ENCODE results near the gene PGM1.

DNA sequence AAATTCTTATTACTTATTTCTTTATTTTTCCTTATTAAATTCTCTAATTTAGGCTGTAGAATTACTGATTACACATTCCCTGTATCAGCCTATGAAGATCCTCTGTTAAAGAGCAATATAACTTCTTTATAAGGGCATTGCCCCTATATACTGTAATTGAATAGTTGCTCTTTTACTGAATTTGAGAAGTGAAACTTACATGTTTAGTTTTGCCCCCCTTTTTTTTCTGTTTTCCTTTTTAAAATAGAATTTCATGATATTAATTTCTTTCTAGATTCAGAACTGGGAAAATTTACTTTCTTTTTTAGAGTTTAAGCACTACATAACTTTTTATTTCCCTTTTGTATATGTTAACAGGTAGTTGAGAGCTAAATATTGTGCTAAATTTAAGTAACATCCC lies 29.5 kb upstream of the PGM1 start:
- TF ChIP-seq POLR2A (IDR thresholded peaks at IDR 0.05; ENCODE audit: borderline replicate concordance, extremely low read depth, insufficient read depth, insufficient read length) (no peak), EZH2 (IDR thresholded peaks at IDR 0.05) (no peak), POLR2AphosphoS5 (IDR thresholded peaks at IDR 0.05; ENCODE audit: low read depth, low read length) (no peak), EZH2phosphoT487 (IDR thresholded peaks at IDR 0.05; ENCODE audit: borderline replicate concordance) (no peak), TCF7L2 (IDR thresholded peaks at IDR 0.05; ENCODE audit: borderline replicate concordance, extremely low read depth, insufficient read depth, insufficient read length) (no peak), SP1 (IDR thresholded peaks at IDR 0.05; ENCODE audit: low read depth) (no peak)
- TF ChIP-seq, protein P1, sequence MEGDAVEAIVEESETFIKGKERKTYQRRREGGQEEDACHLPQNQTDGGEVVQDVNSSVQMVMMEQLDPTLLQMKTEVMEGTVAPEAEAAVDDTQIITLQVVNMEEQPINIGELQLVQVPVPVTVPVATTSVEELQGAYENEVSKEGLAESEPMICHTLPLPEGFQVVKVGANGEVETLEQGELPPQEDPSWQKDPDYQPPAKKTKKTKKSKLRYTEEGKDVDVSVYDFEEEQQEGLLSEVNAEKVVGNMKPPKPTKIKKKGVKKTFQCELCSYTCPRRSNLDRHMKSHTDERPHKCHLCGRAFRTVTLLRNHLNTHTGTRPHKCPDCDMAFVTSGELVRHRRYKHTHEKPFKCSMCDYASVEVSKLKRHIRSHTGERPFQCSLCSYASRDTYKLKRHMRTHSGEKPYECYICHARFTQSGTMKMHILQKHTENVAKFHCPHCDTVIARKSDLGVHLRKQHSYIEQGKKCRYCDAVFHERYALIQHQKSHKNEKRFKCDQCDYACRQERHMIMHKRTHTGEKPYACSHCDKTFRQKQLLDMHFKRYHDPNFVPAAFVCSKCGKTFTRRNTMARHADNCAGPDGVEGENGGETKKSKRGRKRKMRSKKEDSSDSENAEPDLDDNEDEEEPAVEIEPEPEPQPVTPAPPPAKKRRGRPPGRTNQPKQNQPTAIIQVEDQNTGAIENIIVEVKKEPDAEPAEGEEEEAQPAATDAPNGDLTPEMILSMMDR (IDR thresholded peaks at IDR 0.05 in 2 of 3, conservative IDR thresholded peaks at IDR 0.05 in 1 of 3; ENCODE audit: borderline replicate concordance in 1 of 3, insufficient read depth in 1 of 3, low read depth in 2 of 3, low read length in 2 of 3), result no peak
- TF ChIP-seq, protein P2, sequence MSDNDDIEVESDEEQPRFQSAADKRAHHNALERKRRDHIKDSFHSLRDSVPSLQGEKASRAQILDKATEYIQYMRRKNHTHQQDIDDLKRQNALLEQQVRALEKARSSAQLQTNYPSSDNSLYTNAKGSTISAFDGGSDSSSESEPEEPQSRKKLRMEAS (IDR thresholded peaks at IDR 0.05), result no peak
- TF ChIP-seq, protein P3, sequence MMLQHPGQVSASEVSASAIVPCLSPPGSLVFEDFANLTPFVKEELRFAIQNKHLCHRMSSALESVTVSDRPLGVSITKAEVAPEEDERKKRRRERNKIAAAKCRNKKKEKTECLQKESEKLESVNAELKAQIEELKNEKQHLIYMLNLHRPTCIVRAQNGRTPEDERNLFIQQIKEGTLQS (IDR thresholded peaks at IDR 0.05), result no peak

Data from HCT116 (cell line).